Subcutaneous abdominal adipose tissue (tissue), 5 donors: ENCODE data around the gene MAML2.

Source experiments
- H3K27ac ChIP-seq: one replicate; pipeline ENCODE4 v1.7.0; 2013; ENCODE audit warnings: low read depth, mild to moderate bottlenecking, inconsistent platforms, low read length, moderate library complexity
- H3K27me3 ChIP-seq, 5 donors: one replicate each; pipeline ENCODE4 v1.7.0; 2013; ENCODE audit warnings: low read length in 5 of 5, inconsistent platforms in 1 of 5; ENCODE audit not compliant: control insufficient read depth in 5 of 5, insufficient read depth in 4 of 5
- H3K36me3 ChIP-seq, 5 donors: one replicate each; pipeline ENCODE4 v1.7.0; 2013; ENCODE audit warnings: low read length in 5 of 5; ENCODE audit not compliant: control insufficient read depth in 5 of 5, insufficient read depth in 5 of 5
- H3K4me1 ChIP-seq, 5 donors: one replicate each; pipeline ENCODE4 v1.7.0; 2013; ENCODE audit warnings: low read length in 5 of 5, mild to moderate bottlenecking in 3 of 5, moderate library complexity in 1 of 5; ENCODE audit not compliant: control insufficient read depth in 5 of 5, insufficient read depth in 5 of 5
- H3K4me3 ChIP-seq, 5 donors: one replicate each; pipeline ENCODE4 v1.7.0; 2013; ENCODE audit warnings: low read length in 5 of 5, low read depth in 1 of 5
- H3K9ac ChIP-seq, 5 donors: one replicate each; pipeline ENCODE4 v1.7.0; 2013; ENCODE audit warnings: low read length in 5 of 5, mild to moderate bottlenecking in 4 of 5, moderate library complexity in 3 of 5
- H3K9me3 ChIP-seq, 5 donors: one replicate each; pipeline ENCODE4 v1.7.0; 2013; ENCODE audit warnings: low read length in 5 of 5; ENCODE audit not compliant: control insufficient read depth in 5 of 5
- donor health status: healthy.
- donor health status: healthy.
- donor health status: healthy.
- donor health status: healthy.
- donor health status: healthy.

MAML2 gene

DNA sequence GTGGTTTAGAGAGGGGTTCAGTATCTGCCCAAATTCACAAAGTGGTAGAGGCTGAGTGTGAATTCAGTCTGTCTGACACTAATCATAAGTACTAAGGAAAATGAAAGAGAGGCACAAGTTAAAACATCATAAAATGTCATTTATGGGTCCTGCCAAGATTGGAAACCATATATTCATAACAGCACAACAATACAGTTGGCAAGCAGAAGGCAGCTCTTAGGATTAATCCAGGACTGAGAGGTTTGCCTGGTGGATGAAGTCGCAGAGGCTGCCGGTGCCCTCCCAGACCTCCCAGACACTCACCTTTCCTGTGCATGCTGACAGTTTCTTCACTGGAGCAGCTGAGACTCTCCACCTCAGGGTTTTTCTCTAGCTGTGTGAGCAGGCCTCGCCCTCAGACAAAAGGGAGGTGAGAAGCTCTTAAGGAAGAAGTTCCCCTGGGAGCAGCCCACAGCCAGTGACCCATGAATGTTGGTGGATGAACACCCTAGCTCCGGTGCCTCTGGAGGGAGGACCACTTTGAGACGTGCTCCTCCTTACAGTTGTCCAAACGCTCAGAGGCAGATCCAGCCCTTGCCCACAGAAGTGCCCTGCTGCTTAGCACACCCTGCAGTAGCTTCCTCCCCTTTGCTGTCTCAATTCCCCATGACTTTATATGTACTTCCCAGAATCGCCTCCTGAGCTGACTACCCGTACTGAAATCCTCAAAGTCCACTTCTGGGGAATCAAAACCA lies 43.7 kb downstream of the MAML2 start:
- Histone ChIP-seq H3K36me3 (peaks cover 0 to 7% (median 0%) of the 10 kb centered on the region in 5 donors), H3K4me3 (no peak overlapping the region), H3K27ac (peak overlapping the region; percentile 6), H3K27me3 (no peaks in the 10 kb centered on the region), H3K4me1 (peaks cover 2 to 42% (median 28%) of the 10 kb centered on the region in 5 donors), H3K9ac (peak overlapping the region in 1 of 5 donors; percentile 48), H3K9me3 (no peaks in the 10 kb centered on the region)

DNA sequence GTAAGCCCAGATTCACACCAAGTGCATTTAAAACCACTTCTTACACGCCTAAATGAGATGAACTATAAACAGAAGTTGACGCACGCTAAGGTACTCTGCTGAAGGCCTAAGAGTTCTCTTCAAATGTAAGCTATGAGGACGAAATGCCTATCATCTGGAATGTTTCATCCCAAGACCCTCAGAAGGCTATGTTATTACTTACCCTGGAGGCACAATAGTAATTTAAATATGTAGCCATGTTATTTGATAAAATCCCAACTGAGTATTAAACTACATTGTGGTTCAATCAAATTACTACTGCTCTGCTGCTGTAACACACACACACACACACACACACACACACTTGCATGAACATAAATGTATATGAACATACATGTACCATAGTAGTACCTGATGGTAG lies 47.6 kb downstream of the MAML2 start:
- H3K36me3 ChIP-seq: peaks cover 0 to 7% (median 0%) of the 10 kb centered on the region in 5 donors
- H3K9ac ChIP-seq: no peak overlapping the region
- no peaks in the 10 kb centered on the region for H3K27me3 ChIP-seq
- H3K27ac ChIP-seq: no peak overlapping the region
- no peaks in the 10 kb centered on the region for H3K9me3 ChIP-seq
- peaks cover 2 to 38% (median 30%) of the 10 kb centered on the region in 5 donors for H3K4me1 ChIP-seq
- no peak overlapping the region for H3K4me3 ChIP-seq

DNA sequence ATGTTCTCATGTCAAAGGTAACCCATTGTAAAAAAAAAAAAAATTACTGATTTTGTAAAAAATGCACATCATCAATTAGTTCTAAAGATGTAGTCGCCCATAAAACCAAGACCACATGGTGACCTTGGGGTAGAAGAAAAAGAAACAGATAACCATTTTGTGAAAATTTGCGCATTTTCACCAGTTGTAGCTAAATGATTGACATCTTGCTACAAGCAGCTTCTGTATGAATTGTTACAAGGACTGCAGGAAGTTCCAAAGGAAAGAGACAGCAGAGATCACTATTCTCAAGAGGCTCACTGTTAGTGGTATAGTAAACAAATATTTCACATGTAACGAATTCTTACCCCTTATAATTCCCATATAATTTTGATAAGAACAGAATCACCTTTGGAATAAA lies 48.7 kb downstream of the MAML2 start:
- peaks cover 2 to 28% (median 24%) of the 10 kb centered on the region in 5 donors for H3K4me1 ChIP-seq
- H3K9ac ChIP-seq: peak overlapping the region in 2 of 5 donors; percentile 26 to 34
- H3K27me3 ChIP-seq: no peaks in the 10 kb centered on the region
- H3K27ac ChIP-seq: peak overlapping the region; percentile 77
- H3K36me3 ChIP-seq: peaks cover 0 to 7% (median 0%) of the 10 kb centered on the region in 5 donors
- H3K9me3 ChIP-seq: no peaks in the 10 kb centered on the region
- H3K4me3 ChIP-seq: peak overlapping the region in 1 of 5 donors; percentile 11

- Histone ChIP-seq H3K9me3 (no peaks in the 10 kb centered on the region), H3K9ac (peak overlapping the region in 3 of 5 donors; percentile 11 to 34 (median 29)), H3K27me3 (no peaks in the 10 kb centered on the region), H3K36me3 (peaks cover 0 to 7% (median 0%) of the 10 kb centered on the region in 5 donors), H3K4me1 (peaks cover 2 to 26% (median 21%) of the 10 kb centered on the region in 5 donors), H3K27ac (peak overlapping the region; percentile 77), H3K4me3 (peak overlapping the region in 3 of 5 donors; percentile 6 to 27 (median 11))
Observed at GRCh38 chr11:96293598-96294021, 49.4 kb downstream of the MAML2 start.

DNA sequence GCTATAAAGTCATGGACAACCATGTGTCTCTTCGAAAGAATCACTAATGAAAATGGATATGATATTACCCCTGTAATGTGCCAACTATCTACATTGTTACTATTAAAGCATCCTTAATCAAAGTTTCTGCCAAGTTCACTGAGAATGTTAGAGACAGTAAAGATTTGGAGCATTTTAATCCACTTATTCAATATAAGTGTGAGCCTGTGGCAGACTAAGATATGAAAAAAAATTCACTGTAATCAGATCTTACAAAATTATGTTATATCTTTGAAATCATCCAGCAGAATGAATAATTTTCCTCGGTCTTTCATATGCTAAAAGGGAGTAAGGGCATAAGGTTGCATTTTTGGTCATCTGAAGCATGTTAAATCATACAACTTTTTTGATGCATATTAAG lies 49.9 kb downstream of the MAML2 start:
- Histone ChIP-seq H3K36me3 (peaks cover 0 to 3% (median 0%) of the 10 kb centered on the region in 5 donors), H3K9ac (no peak overlapping the region)

GRCh38 chr11:96292291-96293010 lies 50.5 kb downstream of the MAML2 start:
- Histone ChIP-seq H3K9me3 (no peaks in the 10 kb centered on the region), H3K9ac (no peak overlapping the region), H3K36me3 (no peaks in the 10 kb centered on the region), H3K27ac (no peak overlapping the region), H3K27me3 (no peaks in the 10 kb centered on the region), H3K4me1 (peaks cover 2 to 26% (median 21%) of the 10 kb centered on the region in 5 donors), H3K4me3 (no peak overlapping the region)

More for the DNA sequence above, 49.9 kb downstream of the MAML2 start:
- peaks cover 2 to 26% (median 21%) of the 10 kb centered on the region in 5 donors for H3K4me1 ChIP-seq
- no peaks in the 10 kb centered on the region for H3K27me3 ChIP-seq
- no peak overlapping the region for H3K4me3 ChIP-seq
- peak overlapping the region; percentile 77 for H3K27ac ChIP-seq
- no peaks in the 10 kb centered on the region for H3K9me3 ChIP-seq

- Histone ChIP-seq H3K4me1 (peaks cover 2 to 26% (median 21%) of the 10 kb centered on the region in 5 donors), H3K9ac (no peak overlapping the region), H3K27ac (no peak overlapping the region), H3K9me3 (no peaks in the 10 kb centered on the region), H3K27me3 (no peaks in the 10 kb centered on the region), H3K4me3 (no peak overlapping the region), H3K36me3 (no peaks in the 10 kb centered on the region)
Observed at GRCh38 chr11:96290631-96291030, 52.4 kb downstream of the MAML2 start.

- Histone ChIP-seq H3K4me1 (peaks cover 2 to 26% (median 21%) of the 10 kb centered on the region in 5 donors), H3K36me3 (no peaks in the 10 kb centered on the region), H3K4me3 (no peak overlapping the region), H3K27ac (no peak overlapping the region), H3K27me3 (no peaks in the 10 kb centered on the region), H3K9ac (no peak overlapping the region), H3K9me3 (no peaks in the 10 kb centered on the region)
Observed at GRCh38 chr11:96290031-96290430, 53.0 kb downstream of the MAML2 start.

DNA sequence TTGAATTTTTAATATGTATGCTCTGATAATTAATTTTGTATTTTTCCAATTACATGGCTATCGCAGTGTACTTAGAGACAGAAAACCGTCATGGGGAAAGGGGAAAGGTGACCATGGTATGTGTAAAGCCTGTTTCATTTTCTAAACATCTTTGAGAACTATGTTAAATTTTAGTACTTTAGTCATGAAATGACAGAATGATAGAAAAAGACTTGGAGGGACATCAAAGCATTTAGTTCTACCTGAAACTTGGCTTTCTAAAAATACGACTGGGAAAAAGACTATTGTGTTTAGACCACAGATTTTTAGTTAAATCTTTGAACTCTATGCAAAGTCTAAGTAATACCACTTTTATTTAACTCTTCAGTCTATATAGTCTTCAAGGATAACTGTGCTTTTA lies 54.1 kb downstream of the MAML2 start:
- H3K9me3 ChIP-seq: no peaks in the 10 kb centered on the region
- no peak overlapping the region for H3K27ac ChIP-seq
- no peaks in the 10 kb centered on the region for H3K36me3 ChIP-seq
- no peak overlapping the region for H3K9ac ChIP-seq
- no peaks in the 10 kb centered on the region for H3K27me3 ChIP-seq
- peaks cover 2 to 16% (median 11%) of the 10 kb centered on the region in 5 donors for H3K4me1 ChIP-seq
- H3K4me3 ChIP-seq: no peak overlapping the region
